Measurements from ENCODE around the gene IFT81. TPM values are rescaled to one million over a fixed set of nuclear protein-coding genes. Genes with fewer than 3 reads are reported as not detected.

IFT81 gene, protein sequence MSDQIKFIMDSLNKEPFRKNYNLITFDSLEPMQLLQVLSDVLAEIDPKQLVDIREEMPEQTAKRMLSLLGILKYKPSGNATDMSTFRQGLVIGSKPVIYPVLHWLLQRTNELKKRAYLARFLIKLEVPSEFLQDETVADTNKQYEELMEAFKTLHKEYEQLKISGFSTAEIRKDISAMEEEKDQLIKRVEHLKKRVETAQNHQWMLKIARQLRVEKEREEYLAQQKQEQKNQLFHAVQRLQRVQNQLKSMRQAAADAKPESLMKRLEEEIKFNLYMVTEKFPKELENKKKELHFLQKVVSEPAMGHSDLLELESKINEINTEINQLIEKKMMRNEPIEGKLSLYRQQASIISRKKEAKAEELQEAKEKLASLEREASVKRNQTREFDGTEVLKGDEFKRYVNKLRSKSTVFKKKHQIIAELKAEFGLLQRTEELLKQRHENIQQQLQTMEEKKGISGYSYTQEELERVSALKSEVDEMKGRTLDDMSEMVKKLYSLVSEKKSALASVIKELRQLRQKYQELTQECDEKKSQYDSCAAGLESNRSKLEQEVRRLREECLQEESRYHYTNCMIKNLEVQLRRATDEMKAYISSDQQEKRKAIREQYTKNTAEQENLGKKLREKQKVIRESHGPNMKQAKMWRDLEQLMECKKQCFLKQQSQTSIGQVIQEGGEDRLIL
- total RNA-seq, result 1 to 10 TPM; 3.4 to 9.2 (median 8.1) TPM

DNA sequence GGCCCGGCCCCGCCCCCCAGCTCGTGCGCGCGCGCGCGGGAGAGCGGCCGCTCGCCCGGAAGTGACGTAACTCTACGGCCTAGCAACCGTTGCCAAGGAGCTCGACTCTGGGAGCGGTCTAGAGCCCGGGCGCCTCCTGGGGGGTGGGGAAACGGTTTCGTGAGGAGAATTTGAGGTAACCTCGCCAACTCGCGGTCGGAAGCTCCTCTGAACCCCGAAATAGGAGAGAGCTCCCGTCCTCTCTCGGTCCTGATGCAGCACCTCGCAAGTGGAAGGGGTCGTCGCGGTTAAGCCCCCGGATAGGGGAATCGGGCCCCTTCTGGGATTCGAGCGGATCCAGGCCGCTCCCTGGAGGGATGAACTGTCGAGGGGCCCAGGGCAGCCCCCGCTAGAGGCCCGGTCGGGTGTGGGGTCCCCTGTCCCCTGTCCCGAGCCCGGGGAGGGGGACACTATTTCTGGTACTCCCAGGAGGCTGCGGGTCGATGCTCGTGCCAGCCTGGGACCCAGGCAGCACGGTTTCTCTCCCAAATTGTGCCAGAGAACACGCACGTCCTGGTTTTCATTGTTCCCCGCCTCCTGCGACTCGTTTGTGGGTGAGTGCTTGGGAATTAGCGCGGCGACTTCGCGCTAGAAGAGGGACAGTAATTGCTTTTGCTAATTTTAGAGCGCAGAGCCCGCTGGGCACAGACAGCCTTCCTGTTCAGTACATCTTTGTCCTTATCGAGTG is at the start of gene IFT81:
TSS of gene IFT81 (plus strand) at position 89 of the 727 bp plus-strand sequence. CDS start 3,024 bp downstream, outside the sequence.
- TF ChIP-seq CTCF (IDR thresholded peaks at IDR 0.05; ENCODE audit: low read depth), result no peak

DNA sequence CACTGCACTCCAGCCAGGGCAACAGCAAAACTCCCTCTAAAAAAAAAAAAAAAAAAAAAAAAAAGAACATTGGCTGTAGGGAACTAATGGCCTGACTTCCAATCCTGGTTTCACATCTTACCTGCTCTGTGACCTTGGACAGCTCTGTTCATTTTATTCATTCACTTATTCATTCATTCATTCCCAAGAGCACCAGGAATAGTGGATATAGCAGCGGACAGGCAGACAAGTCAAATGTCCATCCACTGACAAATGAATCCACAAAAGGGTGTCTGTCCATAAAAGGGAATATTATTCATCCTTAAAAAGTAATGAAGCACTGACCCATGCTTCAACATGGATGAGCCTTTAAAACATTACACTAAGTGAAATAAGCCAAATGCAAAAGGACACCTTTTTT is 48.3 kb upstream of the IFT81 start:
- TF ChIP-seq CTCF (IDR thresholded peaks at IDR 0.05; ENCODE audit: low read depth), result no peak

GRCh38 chr12:110077800-110078199 is 46.4 kb upstream of the IFT81 start:
- no peak for TF ChIP-seq CTCF (IDR thresholded peaks at IDR 0.05; ENCODE audit: low read depth)

GRCh38 chr12:110079477-110080400 is 44.4 kb upstream of the IFT81 start:
- no peak for TF ChIP-seq CTCF (IDR thresholded peaks at IDR 0.05; ENCODE audit: low read depth)

GRCh38 chr12:110080410-110080809 is 43.7 kb upstream of the IFT81 start:
- TF ChIP-seq CTCF (IDR thresholded peaks at IDR 0.05; ENCODE audit: low read depth), result no peak

GRCh38 chr12:110084314-110085015 is 39.7 kb upstream of the IFT81 start:
- no peak for TF ChIP-seq CTCF (IDR thresholded peaks at IDR 0.05; ENCODE audit: low read depth)

Data from subcutaneous adipose tissue (tissue), 4 donors.